ENCODE results near the gene CABLES1. TPM values are rescaled to one million over a fixed set of nuclear protein-coding genes. Genes with fewer than 3 reads are reported as not detected.
"Not testable (repeated sequence)": the region's sequence is repeated elsewhere in the genome, so short reads cannot be mapped to it uniquely, and the experiment has no call there.

The CABLES1 gene
- total RNA-seq = 0.10 TPM

- Histone ChIP-seq H3K27me3 (ENCODE audit: insufficient read depth, low read length) (peaks cover 49% of the 10 kb centered on the region), H3K4me3 (ENCODE audit: low read length) (peak within 1 kb of the TSS; percentile 30), H3K4me1 (ENCODE audit: insufficient read depth, low read length) (peaks cover 24% of the 10 kb centered on the region), H3K9me3 (ENCODE audit: low read depth, low read length) (no peaks in the 10 kb centered on the region)
Measured at GRCh38 chr18:23134780-23135549, at the start of gene CABLES1. CABLES1 (plus strand) TSS chr18:23135485; CDS start chr18:23135763, 278 bp downstream.

- H3K4me3 ChIP-seq (ENCODE audit: low read length) = no peak overlapping the region
- no peaks in the 10 kb centered on the region for H3K9me3 ChIP-seq (ENCODE audit: low read depth, low read length)
- no peaks in the 10 kb centered on the region for H3K27me3 ChIP-seq (ENCODE audit: insufficient read depth, low read length)
- peaks cover 20% of the 10 kb centered on the region for H3K4me1 ChIP-seq (ENCODE audit: insufficient read depth, low read length)
Measured at GRCh38 chr18:23087352-23087751, 47.9 kb upstream of the CABLES1 start.

- peaks cover 22% of the 10 kb centered on the region for H3K4me1 ChIP-seq (ENCODE audit: insufficient read depth, low read length)
- H3K4me3 ChIP-seq (ENCODE audit: low read length) = no peak overlapping the region
- no peaks in the 10 kb centered on the region for H3K9me3 ChIP-seq (ENCODE audit: low read depth, low read length)
- no peaks in the 10 kb centered on the region for H3K27me3 ChIP-seq (ENCODE audit: insufficient read depth, low read length)
Measured at GRCh38 chr18:23088310-23088709, 47.0 kb upstream of the CABLES1 start.

GRCh38 chr18:23091017-23091993 lies 44.0 kb upstream of the CABLES1 start:
- not testable (repeated sequence) for H3K9me3 ChIP-seq (ENCODE audit: low read depth, low read length); H3K4me3 ChIP-seq (ENCODE audit: low read length); H3K27me3 ChIP-seq (ENCODE audit: insufficient read depth, low read length)
- H3K4me1 ChIP-seq (ENCODE audit: insufficient read depth, low read length) = peaks cover 22% of the 10 kb centered on the region

GRCh38 chr18:23092121-23092520 lies 43.2 kb upstream of the CABLES1 start:
- H3K27me3 ChIP-seq (ENCODE audit: insufficient read depth, low read length) = no peaks in the 10 kb centered on the region
- peaks cover 22% of the 10 kb centered on the region for H3K4me1 ChIP-seq (ENCODE audit: insufficient read depth, low read length)
- no peak overlapping the region for H3K4me3 ChIP-seq (ENCODE audit: low read length)
- H3K9me3 ChIP-seq (ENCODE audit: low read depth, low read length) = no peaks in the 10 kb centered on the region

GRCh38 chr18:23093130-23093529 lies 42.2 kb upstream of the CABLES1 start:
- not testable (repeated sequence) for H3K27me3 ChIP-seq (ENCODE audit: insufficient read depth, low read length); H3K4me3 ChIP-seq (ENCODE audit: low read length)
- H3K4me1 ChIP-seq (ENCODE audit: insufficient read depth, low read length) = peaks cover 22% of the 10 kb centered on the region

GRCh38 chr18:23093772-23094171 lies 41.5 kb upstream of the CABLES1 start:
- no peak overlapping the region for H3K4me3 ChIP-seq (ENCODE audit: low read length)
- H3K9me3 ChIP-seq (ENCODE audit: low read depth, low read length) = no peaks in the 10 kb centered on the region
- H3K4me1 ChIP-seq (ENCODE audit: insufficient read depth, low read length) = peaks cover 22% of the 10 kb centered on the region

More at GRCh38 chr18:23093130-23093529, 42.2 kb upstream of the CABLES1 start:
- H3K9me3 ChIP-seq (ENCODE audit: low read depth, low read length) = not testable (repeated sequence)

GRCh38 chr18:23094411-23095190 lies 40.7 kb upstream of the CABLES1 start:
- H3K27me3 ChIP-seq (ENCODE audit: insufficient read depth, low read length) = no peaks in the 10 kb centered on the region
- H3K9me3 ChIP-seq (ENCODE audit: low read depth, low read length) = no peaks in the 10 kb centered on the region
- no peak overlapping the region for H3K4me3 ChIP-seq (ENCODE audit: low read length)
- peaks cover 22% of the 10 kb centered on the region for H3K4me1 ChIP-seq (ENCODE audit: insufficient read depth, low read length)

More at GRCh38 chr18:23093772-23094171, 41.5 kb upstream of the CABLES1 start:
- H3K27me3 ChIP-seq (ENCODE audit: insufficient read depth, low read length) = no peaks in the 10 kb centered on the region

- H3K27me3 ChIP-seq (ENCODE audit: insufficient read depth, low read length) = no peaks in the 10 kb centered on the region
- peaks cover 18% of the 10 kb centered on the region for H3K4me1 ChIP-seq (ENCODE audit: insufficient read depth, low read length)
- no peaks in the 10 kb centered on the region for H3K9me3 ChIP-seq (ENCODE audit: low read depth, low read length)
- H3K4me3 ChIP-seq (ENCODE audit: low read length) = no peak overlapping the region
Measured at GRCh38 chr18:23095463-23095862, 39.8 kb upstream of the CABLES1 start.

GRCh38 chr18:23097016-23097415 lies 38.3 kb upstream of the CABLES1 start:
- not testable (repeated sequence) for H3K4me1 ChIP-seq (ENCODE audit: insufficient read depth, low read length); H3K9me3 ChIP-seq (ENCODE audit: low read depth, low read length); H3K27me3 ChIP-seq (ENCODE audit: insufficient read depth, low read length); H3K4me3 ChIP-seq (ENCODE audit: low read length)

- H3K4me3 ChIP-seq (ENCODE audit: low read length) = no peak overlapping the region
- H3K9me3 ChIP-seq (ENCODE audit: low read depth, low read length) = no peaks in the 10 kb centered on the region
- H3K4me1 ChIP-seq (ENCODE audit: insufficient read depth, low read length) = no peaks in the 10 kb centered on the region
- no peaks in the 10 kb centered on the region for H3K27me3 ChIP-seq (ENCODE audit: insufficient read depth, low read length)
Measured at GRCh38 chr18:23099621-23100020, 35.7 kb upstream of the CABLES1 start.

GRCh38 chr18:23101861-23102432 lies 33.3 kb upstream of the CABLES1 start:
- Histone ChIP-seq H3K27me3 (ENCODE audit: insufficient read depth, low read length) (no peaks in the 10 kb centered on the region), H3K4me1 (ENCODE audit: insufficient read depth, low read length) (no peaks in the 10 kb centered on the region), H3K9me3 (ENCODE audit: low read depth, low read length) (no peaks in the 10 kb centered on the region), H3K4me3 (ENCODE audit: low read length) (no peak overlapping the region)

GRCh38 chr18:23102493-23103261 lies 32.6 kb upstream of the CABLES1 start:
- Histone ChIP-seq H3K9me3 (ENCODE audit: low read depth, low read length) (no peaks in the 10 kb centered on the region), H3K27me3 (ENCODE audit: insufficient read depth, low read length) (no peaks in the 10 kb centered on the region), H3K4me1 (ENCODE audit: insufficient read depth, low read length) (no peaks in the 10 kb centered on the region), H3K4me3 (ENCODE audit: low read length) (no peak overlapping the region)

- Histone ChIP-seq H3K27me3 (ENCODE audit: insufficient read depth, low read length) (no peaks in the 10 kb centered on the region), H3K4me1 (ENCODE audit: insufficient read depth, low read length) (no peaks in the 10 kb centered on the region), H3K9me3 (ENCODE audit: low read depth, low read length) (no peaks in the 10 kb centered on the region), H3K4me3 (ENCODE audit: low read length) (no peak overlapping the region)
Measured at GRCh38 chr18:23103449-23103848, 31.8 kb upstream of the CABLES1 start.
